ENCODE data around the gene TMEM88.

GRCh38 chr17:7848739-7849129 lies 6.1 kb upstream of the TMEM88 start:
- TF ChIP-seq CTCF (IDR thresholded peaks at IDR 0.05; ENCODE audit: low read depth, low read length, missing input control), result no peak
- TF ChIP-seq TAF1 (conservative IDR thresholded peaks at IDR 0.05), result no peak
- no peak for TF ChIP-seq SP1 (IDR thresholded peaks at IDR 0.05)
- TF ChIP-seq REST (IDR thresholded peaks at IDR 0.05), result no peak
- TF ChIP-seq RAD21 (IDR thresholded peaks at IDR 0.05), result no peak
- no peak for TF ChIP-seq NR2F2 (IDR thresholded peaks at IDR 0.05)

All from liver (tissue), 3 donors.